CD14-positive monocyte (primary cell): ENCODE data around the gene NUMB. TPM values are rescaled to one million over a fixed set of nuclear protein-coding genes. Genes with fewer than 3 reads are reported as not detected.

Experiments
- DNase-seq, 3 donors: peaks; one replicate each; pipeline ENCODE4 v3.0.0-alpha.2; 2011 to 2022
- H2AFZ ChIP-seq: 2 replicates; pipeline ENCODE4 v1.6.0; 2012; ENCODE audit warnings: mild to moderate bottlenecking, low read depth, low read length, inconsistent platforms; ENCODE audit not compliant: insufficient read depth, poor library complexity, severe bottlenecking
- H3K27ac ChIP-seq, 2 donors: 1 replicate in 1 of 2; 2 replicates in 1 of 2; pipeline ENCODE4 v1.5.1; 2012 to 2013; ENCODE audit warnings: low read length in 2 of 2, control low read depth in 1 of 2, inconsistent platforms in 1 of 2, low read depth in 1 of 2, mild to moderate bottlenecking in 1 of 2
- H3K27me3 ChIP-seq, 2 donors: one replicate each; pipeline versions ENCODE4 v1.6.0 to v1.6.1; 2011 to 2013; ENCODE audit warnings: low read length in 2 of 2; ENCODE audit not compliant: control insufficient read depth in 2 of 2, insufficient read depth in 2 of 2
- H3K36me3 ChIP-seq, 2 donors: replicated peaks in 1 of 2; 1 replicate in 1 of 2; 2 replicates in 1 of 2; pipeline versions ENCODE4 v1.5.1 to v1.6.1; 2012 to 2013; ENCODE audit warnings: low read length in 2 of 2, control low read depth in 1 of 2, inconsistent platforms in 1 of 2, mild to moderate bottlenecking in 1 of 2; ENCODE audit not compliant: insufficient read depth in 2 of 2, control insufficient read depth in 1 of 2
- H3K4me1 ChIP-seq, 2 donors: 1 replicate in 1 of 2; 2 replicates in 1 of 2; pipeline versions ENCODE4 v1.5.1 to v1.6.1; 2012 to 2013; ENCODE audit warnings: low read length in 2 of 2, control low read depth in 1 of 2, inconsistent platforms in 1 of 2, mild to moderate bottlenecking in 1 of 2, moderate library complexity in 1 of 2; ENCODE audit not compliant: insufficient read depth in 2 of 2, control insufficient read depth in 1 of 2
- H3K4me2 ChIP-seq: replicated peaks from 2 replicates; pipeline ENCODE3; 2012; ENCODE audit warnings: low read length, moderate library complexity, mild to moderate bottlenecking; ENCODE audit not compliant: poor library complexity, severe bottlenecking; ENCODE audit errors: extremely low read depth
- H3K4me3 ChIP-seq, 3 experiments: fragments of 200-600 bp in 1 of 3; sonication (generic) in 1 of 3; replicated peaks in 1 of 3; 1 replicate in 2 of 3; 2 replicates in 1 of 3; pipeline ENCODE4 v1.5.1; 2011 to 2013; ENCODE audit warnings: low read length in 3 of 3, mild to moderate bottlenecking in 3 of 3, control low read depth in 2 of 3, low read depth in 2 of 3, inconsistent platforms in 1 of 3, moderate library complexity in 1 of 3
- H3K79me2 ChIP-seq: 2 replicates; pipeline ENCODE4 v1.6.0; 2012; ENCODE audit warnings: mild to moderate bottlenecking, control low read depth, inconsistent platforms, low read length, moderate library complexity; ENCODE audit not compliant: insufficient read depth
- H3K9ac ChIP-seq: 2 replicates; pipeline ENCODE4 v1.6.0; 2017; ENCODE audit warnings: low read length, mild to moderate bottlenecking; ENCODE audit not compliant: insufficient read depth, poor library complexity, severe bottlenecking
- H3K9me3 ChIP-seq, 2 donors: replicated peaks in 1 of 2; 1 replicate in 1 of 2; 2 replicates in 1 of 2; pipeline versions ENCODE4 v1.5.1 to v1.6.1; 2012 to 2013; ENCODE audit warnings: low read length in 2 of 2, control low read depth in 1 of 2; ENCODE audit not compliant: control insufficient read depth in 1 of 2, insufficient read depth in 1 of 2
- H4K20me1 ChIP-seq: 2 replicates; pipeline ENCODE4 v1.6.0; 2012; ENCODE audit warnings: mild to moderate bottlenecking, low read length, control low read depth, moderate library complexity; ENCODE audit not compliant: insufficient read depth
- H3K27ac Mint-ChIP-seq, 7 donors: one replicate each; pipeline ENCODE4 v1.8.0; 2020; ENCODE audit warnings: mild to moderate bottlenecking in 7 of 7, mixed read lengths in 7 of 7, moderate library complexity in 6 of 7, inconsistent platforms in 2 of 7
- H3K27me3 Mint-ChIP-seq, 3 donors: one replicate each; pipeline ENCODE4 v1.8.0; 2021 to 2022; ENCODE audit warnings: low read depth in 3 of 3, mild to moderate bottlenecking in 3 of 3, mixed read lengths in 3 of 3, moderate library complexity in 3 of 3, inconsistent platforms in 1 of 3
- H3K36me3 Mint-ChIP-seq, 2 donors: one replicate each; pipeline ENCODE4 v1.8.0; 2020; ENCODE audit warnings: mixed read lengths in 2 of 2, inconsistent platforms in 1 of 2, mild to moderate bottlenecking in 1 of 2
- H3K4me1 Mint-ChIP-seq: one replicate; pipeline ENCODE4 v1.8.0; 2020; ENCODE audit warnings: mild to moderate bottlenecking, mixed read lengths
- H3K4me3 Mint-ChIP-seq, 2 donors: one replicate each; pipeline ENCODE4 v1.8.0; 2020; ENCODE audit warnings: mild to moderate bottlenecking in 2 of 2, mixed read lengths in 2 of 2, moderate library complexity in 1 of 2
- H3K9me3 Mint-ChIP-seq, 7 donors: one replicate each; pipeline ENCODE4 v1.8.0; 2020 to 2022; ENCODE audit warnings: mixed read lengths in 7 of 7, mild to moderate bottlenecking in 6 of 7, moderate library complexity in 6 of 7, inconsistent platforms in 2 of 7
- CTCF ChIP-seq: fragments of 200-600 bp; IDR thresholded peaks from one replicate; pipeline ENCODE4 v1.8.0; 2022; ENCODE audit warnings: antibody characterized with exemption, mild to moderate bottlenecking
- WGBS: methylation state at CpG from one replicate; pipeline ENCODE4 v1.1.5; 2013; ENCODE audit warnings: missing lambda C conversion rate; ENCODE audit not compliant: insufficient coverage; 5-methylcytosine and 5-hydroxymethylcytosine counted together
- intact Hi-C, 2 donors: fragments of 100-400 bp; cut with micrococcal nuclease; formaldehyde crosslinking; loops; one replicate each; pipeline versions ENCODE4 v1.15.0 to v1.15.1; 2023
- polyA plus RNA-seq, 3 donors: library from polyadenylated mRNA; depleted of rRNA in 1 of 3; unstranded in 2 of 3; stranded (reverse) in 1 of 3; fragments of 300-500 nt in 2 of 3; fragments of >200 nt in 1 of 3; fragmentation: Illumina TruSeq in 2 of 3; gene quantifications; 1 replicate in 2 of 3; 2 replicates in 1 of 3; pipeline ENCODE4 v1.2.3, GENCODE V29; 2012 to 2021

Gene NUMB
- polyA plus RNA-seq, 3 donors, result 83.4 to 223 (median 126) TPM

- Histone ChIP-seq H3K4me2 (peak overlapping the region; percentile 92), H3K27ac (peak overlapping the region; percentile 89 to 98), H4K20me1 (no peaks in the 10 kb centered on the region), H3K79me2 (peaks cover 12% of the 10 kb centered on the region), H3K9me3 (no peaks in the 10 kb centered on the region), H2AFZ (no peak overlapping the region), H3K4me1 (peaks cover 55 to 79% of the 10 kb centered on the region in 2 donors), H3K4me3 (peak overlapping the region in 1 of 3 experiments; percentile 76), H3K36me3 (no peaks in the 10 kb centered on the region), H3K27me3 (no peaks in the 10 kb centered on the region), H3K9ac (peak overlapping the region; percentile 73)
- WGBS, result no CpG with 5 or more reads among the region's 4 CpGs
- no peak for TF ChIP-seq CTCF
- H3K36me3 Mint-ChIP-seq, result peaks cover 0 to 4% of the 10 kb centered on the region in 2 donors
- intact Hi-C loops, result loop anchor here in 1 of 2 donors (5.0 kb wide), 1 partner anchor 45 kb away; no protein-coding TSS in a partner anchor
- H3K9me3 Mint-ChIP-seq, result no peaks in the 10 kb centered on the region
- H3K27me3 Mint-ChIP-seq, result peaks cover 0 to 2% (median 0%) of the 10 kb centered on the region in 3 donors
- H3K27ac Mint-ChIP-seq, result peak overlapping the region; percentile 98 to 100 (median 100)
- peaks cover 64% of the 10 kb centered on the region for H3K4me1 Mint-ChIP-seq
- no peak overlapping the region for H3K4me3 Mint-ChIP-seq
- no peak for DNase-seq
These were observed 9.5 kb upstream of the NUMB start for GRCh38 chr14:73467800-73468199.

- H3K36me3 ChIP-seq, result no peaks in the 10 kb centered on the region
- peak overlapping the region; percentile 98 to 100 (median 100) for H3K27ac Mint-ChIP-seq
- H3K4me3 ChIP-seq, result peak overlapping the region in 1 of 3 experiments; percentile 76
- H3K27me3 ChIP-seq, result no peaks in the 10 kb centered on the region
- H3K36me3 Mint-ChIP-seq, result peaks cover 0 to 4% of the 10 kb centered on the region in 2 donors
- H3K4me2 ChIP-seq, result peak overlapping the region; percentile 92
- peak overlapping the region; percentile 89 to 98 for H3K27ac ChIP-seq
- DNase-seq, result peak; percentile 89 to 94 (median 90)
- no peak overlapping the region for H2AFZ ChIP-seq
- WGBS, result no CpG with 5 or more reads among the region's 5 CpGs
- peaks cover 69% of the 10 kb centered on the region for H3K4me1 Mint-ChIP-seq
- TF ChIP-seq CTCF, result no peak
- no peaks in the 10 kb centered on the region for H3K9me3 ChIP-seq
- H4K20me1 ChIP-seq, result no peaks in the 10 kb centered on the region
- H3K9ac ChIP-seq, result peak overlapping the region; percentile 73
- H3K79me2 ChIP-seq, result peaks cover 17% of the 10 kb centered on the region
- H3K4me3 Mint-ChIP-seq, result peak overlapping the region; percentile 57 to 69
- intact Hi-C loops, result loop anchor here in 1 of 2 donors (5.0 kb wide), 1 partner anchor 45 kb away; no protein-coding TSS in a partner anchor
- H3K27me3 Mint-ChIP-seq, result peaks cover 0 to 2% (median 0%) of the 10 kb centered on the region in 3 donors
- H3K9me3 Mint-ChIP-seq, result no peaks in the 10 kb centered on the region
- peaks cover 59 to 83% of the 10 kb centered on the region in 2 donors for H3K4me1 ChIP-seq
These were observed 9.0 kb upstream of the NUMB start for GRCh38 chr14:73467377-73467776.
